Lower lobe of right lung (tissue), 2 donors: Measurements from ENCODE around the gene PP2D1. TPM values are rescaled to one million over a fixed set of nuclear protein-coding genes. Genes with fewer than 3 reads are reported as not detected.
A peak's percentile ranks its signal among the peaks of the same experiment; 100 is the strongest.

Experiments used
- ATAC-seq, 2 donors: fragments of 200-7000 bp; cut with Tn5 transposase; one replicate each; pipeline ENCODE4 v1.9.1; 2020 to 2022; ENCODE audit warnings: mild to moderate bottlenecking in 2 of 2, moderate library complexity in 2 of 2
- DNase-seq: peaks from one replicate; pipeline ENCODE4 v3.0.0-alpha.2; 2020
- H3K27ac ChIP-seq: fragments of 200-600 bp; one replicate; pipeline ENCODE4 v1.8.0; 2022
- H3K27me3 ChIP-seq: fragments of 200-600 bp; one replicate; pipeline ENCODE4 v1.8.0; 2022; ENCODE audit warnings: low read depth
- H3K36me3 ChIP-seq: fragments of 200-600 bp; one replicate; pipeline ENCODE4 v1.8.0; 2022; ENCODE audit warnings: mild to moderate bottlenecking
- H3K4me1 ChIP-seq: fragments of 200-600 bp; one replicate; pipeline ENCODE4 v1.8.0; 2022
- H3K4me3 ChIP-seq: fragments of 200-600 bp; one replicate; pipeline ENCODE4 v1.8.0; 2022; ENCODE audit warnings: mild to moderate bottlenecking
- H3K9me3 ChIP-seq: fragments of 200-600 bp; one replicate; pipeline ENCODE4 v1.8.0; 2022
- intact Hi-C: fragments of 100-400 bp; cut with DNase I; formaldehyde crosslinking; loops from one replicate; pipeline ENCODE4 v1.11.0; 2022
- total RNA-seq: library from RNA; stranded (reverse); fragmentation: NEBNext Ultra II Directional; extraction: Animal tissue kit (Norgen Biotek cat#: 25700); gene quantifications from one replicate; pipeline ENCODE4 v1.2.1, GENCODE V29; 2021
- TF ChIP-seq, protein P1 (sequence below): fragments of 200-600 bp; IDR thresholded peaks from one replicate; pipeline ENCODE4 v1.8.0; 2022; ENCODE audit warnings: antibody characterized with exemption, mild to moderate bottlenecking
- donor health status: DM: no; HTN: yes; CAD: no; lungs with severe emphysema.

The PP2D1 gene
- total RNA-seq, 1 donor from 2014 or later, result not detected

DNA sequence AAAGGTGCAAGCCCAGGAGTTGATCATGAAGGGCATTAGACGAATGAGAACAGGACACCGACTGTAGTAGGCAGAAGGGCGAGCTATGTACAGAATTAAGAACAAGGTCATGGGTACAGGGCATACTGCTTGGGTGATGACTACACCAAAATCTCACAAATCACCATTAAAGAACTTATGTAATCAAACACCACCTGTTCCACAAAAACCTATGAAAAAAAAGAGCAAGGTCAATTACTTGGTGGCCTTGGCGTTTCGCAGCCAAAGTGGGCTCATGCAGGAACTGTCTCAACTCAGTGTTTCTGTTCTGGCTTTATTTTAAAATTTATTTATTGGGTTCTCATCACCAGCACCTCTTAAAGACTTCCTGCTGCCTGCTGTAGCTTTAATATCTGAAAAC, 30.3 kb upstream of the PP2D1 start:
- Histone ChIP-seq H3K4me3 (no peak overlapping the region), H3K36me3 (no peaks in the 10 kb centered on the region), H3K4me1 (peaks cover 47% of the 10 kb centered on the region), H3K27me3 (no peaks in the 10 kb centered on the region), H3K27ac (peak overlapping the region; percentile 91), H3K9me3 (no peaks in the 10 kb centered on the region)
- DNase-seq, result no peak
- intact Hi-C loops, result no loop called here
- TF ChIP-seq, protein P1, sequence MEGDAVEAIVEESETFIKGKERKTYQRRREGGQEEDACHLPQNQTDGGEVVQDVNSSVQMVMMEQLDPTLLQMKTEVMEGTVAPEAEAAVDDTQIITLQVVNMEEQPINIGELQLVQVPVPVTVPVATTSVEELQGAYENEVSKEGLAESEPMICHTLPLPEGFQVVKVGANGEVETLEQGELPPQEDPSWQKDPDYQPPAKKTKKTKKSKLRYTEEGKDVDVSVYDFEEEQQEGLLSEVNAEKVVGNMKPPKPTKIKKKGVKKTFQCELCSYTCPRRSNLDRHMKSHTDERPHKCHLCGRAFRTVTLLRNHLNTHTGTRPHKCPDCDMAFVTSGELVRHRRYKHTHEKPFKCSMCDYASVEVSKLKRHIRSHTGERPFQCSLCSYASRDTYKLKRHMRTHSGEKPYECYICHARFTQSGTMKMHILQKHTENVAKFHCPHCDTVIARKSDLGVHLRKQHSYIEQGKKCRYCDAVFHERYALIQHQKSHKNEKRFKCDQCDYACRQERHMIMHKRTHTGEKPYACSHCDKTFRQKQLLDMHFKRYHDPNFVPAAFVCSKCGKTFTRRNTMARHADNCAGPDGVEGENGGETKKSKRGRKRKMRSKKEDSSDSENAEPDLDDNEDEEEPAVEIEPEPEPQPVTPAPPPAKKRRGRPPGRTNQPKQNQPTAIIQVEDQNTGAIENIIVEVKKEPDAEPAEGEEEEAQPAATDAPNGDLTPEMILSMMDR, result no peak
- no peak for ATAC-seq

DNA sequence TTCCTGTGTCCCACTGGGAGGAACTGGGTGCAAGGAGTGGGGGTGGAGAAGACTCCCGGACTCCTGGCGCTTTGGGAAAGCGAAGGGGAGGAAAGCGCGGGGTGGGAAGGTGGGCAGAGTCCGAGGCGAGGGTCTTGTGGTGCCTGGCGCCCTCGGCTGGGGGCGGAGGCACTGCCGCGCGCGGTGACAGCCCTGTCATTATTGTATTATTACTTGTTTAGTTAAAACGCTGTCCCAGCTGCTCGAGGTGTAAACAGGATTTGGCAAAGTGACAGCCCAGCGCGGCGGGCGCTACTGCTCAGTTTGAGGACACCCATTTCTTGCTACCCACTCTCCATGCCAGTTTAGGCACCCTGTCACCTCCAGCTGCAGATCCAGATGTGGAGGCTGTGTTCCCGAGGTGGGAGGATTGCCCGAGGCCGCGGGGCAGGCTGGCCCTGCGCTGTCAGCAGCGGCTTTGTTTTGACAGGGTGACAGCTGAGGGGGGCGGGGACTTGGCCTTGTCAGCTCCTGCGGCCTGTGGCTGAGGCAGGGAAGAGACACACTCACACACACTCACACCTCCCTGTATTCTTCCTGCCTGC, 29.2 kb upstream of the PP2D1 start:
- H3K27ac ChIP-seq, result peak overlapping the region; percentile 91
- no peaks in the 10 kb centered on the region for H3K27me3 ChIP-seq
- ATAC-seq (peak; percentile 82 to 84), DNase-seq (peak; percentile 92)
- H3K36me3 ChIP-seq, result no peaks in the 10 kb centered on the region
- TF ChIP-seq, protein P1, result no peak
- H3K4me1 ChIP-seq, result peaks cover 45% of the 10 kb centered on the region
- peak overlapping the region; percentile 80 for H3K4me3 ChIP-seq
- H3K9me3 ChIP-seq, result no peaks in the 10 kb centered on the region
- intact Hi-C loops, result no loop called here

DNA sequence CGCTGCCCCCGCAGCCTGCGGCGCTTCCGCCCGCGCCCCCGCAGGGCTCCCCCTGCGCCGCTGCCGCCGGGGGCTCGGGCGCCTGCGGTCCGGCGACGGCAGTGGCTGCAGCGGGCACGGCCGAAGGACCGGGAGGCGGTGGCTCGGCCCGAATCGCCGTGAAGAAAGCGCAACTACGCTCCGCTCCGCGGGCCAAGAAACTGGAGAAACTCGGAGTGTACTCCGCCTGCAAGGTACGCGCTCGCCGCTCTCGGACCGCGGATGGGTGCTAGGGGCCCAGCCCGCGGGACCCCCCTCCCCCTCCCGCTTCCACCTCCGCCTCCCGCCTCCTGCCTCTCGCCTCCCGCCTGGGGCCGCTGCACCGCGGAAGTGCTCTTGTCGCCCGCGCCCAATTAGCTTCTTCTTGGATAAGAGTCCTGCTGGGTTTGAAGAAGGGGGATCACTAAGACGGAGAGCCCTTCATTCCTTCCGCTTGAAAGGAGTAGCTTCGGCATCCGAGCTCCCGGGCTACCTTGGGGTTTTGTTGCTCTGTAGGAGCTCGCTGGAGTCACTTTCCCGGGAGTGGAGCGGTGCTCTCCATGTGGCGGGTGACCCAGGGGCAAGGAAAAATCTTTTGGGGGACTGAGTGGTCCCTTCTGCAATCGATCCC, 28.6 kb upstream of the PP2D1 start:
- Histone ChIP-seq H3K4me1 (peaks cover 45% of the 10 kb centered on the region), H3K9me3 (no peaks in the 10 kb centered on the region), H3K36me3 (no peaks in the 10 kb centered on the region), H3K27me3 (no peaks in the 10 kb centered on the region), H3K27ac (peak overlapping the region; percentile 91), H3K4me3 (peak overlapping the region; percentile 80)
- ATAC-seq, result peak; percentile 70 to 75
- intact Hi-C loops, result no loop called here
- TF ChIP-seq, protein P1, result no peak
- peak; percentile 87 for DNase-seq

DNA sequence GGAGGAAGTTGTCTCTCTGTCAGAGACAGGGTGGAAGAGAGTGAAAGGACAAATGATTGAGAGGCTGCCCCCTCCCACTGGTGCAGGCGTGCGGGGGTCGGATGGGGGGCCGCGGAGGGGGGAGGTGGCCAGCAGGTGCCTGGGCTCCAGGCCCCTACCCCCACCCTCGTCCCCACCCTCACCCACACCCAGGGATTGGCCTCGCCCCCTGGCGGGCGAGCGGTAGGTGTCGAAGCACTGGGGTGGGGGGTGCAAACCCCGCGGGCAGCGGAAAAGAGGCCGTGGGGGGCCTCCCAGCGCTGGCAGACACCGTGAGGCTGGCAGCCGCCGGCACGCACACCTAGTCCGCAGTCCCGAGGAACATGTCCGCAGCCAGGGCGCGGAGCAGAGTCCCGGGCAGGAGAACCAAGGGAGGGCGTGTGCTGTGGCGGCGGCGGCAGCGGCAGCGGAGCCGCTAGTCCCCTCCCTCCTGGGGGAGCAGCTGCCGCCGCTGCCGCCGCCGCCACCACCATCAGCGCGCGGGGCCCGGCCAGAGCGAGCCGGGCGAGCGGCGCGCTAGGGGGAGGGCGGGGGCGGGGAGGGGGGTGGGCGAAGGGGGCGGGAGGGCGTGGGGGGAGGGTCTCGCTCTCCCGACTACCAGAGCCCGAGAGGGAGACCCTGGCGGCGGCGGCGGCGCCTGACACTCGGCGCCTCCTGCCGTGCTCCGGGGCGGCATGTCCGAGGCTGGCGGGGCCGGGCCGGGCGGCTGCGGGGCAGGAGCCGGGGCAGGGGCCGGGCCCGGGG, 27.9 kb upstream of the PP2D1 start, which contains the start of gene KAT2B:
TSS of gene KAT2B (plus strand) at position 682 of the 783 bp plus-strand sequence. CDS start at position 714, 32 bp downstream.
- Histone ChIP-seq H3K36me3 (no peaks in the 10 kb centered on the region), H3K4me3 (peak within 1 kb of the TSS; percentile 80), H3K9me3 (no peaks in the 10 kb centered on the region), H3K27me3 (no peaks in the 10 kb centered on the region), H3K4me1 (peaks cover 44% of the 10 kb centered on the region), H3K27ac (peak within 1 kb of the TSS; percentile 91)
- intact Hi-C loops, result no loop called here
- DNase-seq (peak; percentile 88), ATAC-seq (peak; percentile 87 to 89)
- TF ChIP-seq, protein P1, result peak; percentile 61

DNA sequence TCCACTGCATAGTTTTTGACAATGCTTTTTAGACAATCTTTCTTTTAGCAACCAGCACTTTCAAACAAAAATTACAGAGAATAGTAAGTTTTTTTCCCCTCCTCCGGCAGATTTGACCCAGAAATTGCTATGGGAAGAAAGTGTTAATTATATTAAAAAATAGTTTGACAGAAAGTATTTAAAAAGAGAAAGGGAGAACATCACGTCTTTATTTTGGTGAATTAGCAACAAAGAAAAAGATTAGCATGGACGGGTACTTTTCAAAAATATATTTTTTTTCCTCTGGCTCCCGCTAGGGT, 27.4 kb upstream of the PP2D1 start:
- Histone ChIP-seq H3K36me3 (no peaks in the 10 kb centered on the region), H3K27ac (peak overlapping the region; percentile 91), H3K4me1 (peaks cover 39% of the 10 kb centered on the region), H3K9me3 (no peaks in the 10 kb centered on the region), H3K27me3 (no peaks in the 10 kb centered on the region), H3K4me3 (peak overlapping the region; percentile 80)
- intact Hi-C loops, result no loop called here
- no peak for ATAC-seq
- no peak for DNase-seq
- TF ChIP-seq, protein P1, result no peak
